Liver (tissue), 3 donors: ENCODE data around the gene GPX4.

Experiments
- ATF3 ChIP-seq: IDR thresholded peaks from 2 replicates; pipeline ENCODE4 v1.6.1; 2016; ENCODE audit warnings: antibody characterized with exemption
- CTCF ChIP-seq: fragments of 150-350 bp; IDR thresholded peaks from 2 replicates; pipeline ENCODE4 v1.5.1; 2017; ENCODE audit warnings: improper control_type of control experiment, low read depth, low read length; ENCODE audit not compliant: missing input control
- EGR1 ChIP-seq, 2 donors: IDR thresholded peaks; 2 replicates each; pipeline ENCODE4 v1.6.1; 2016 to 2018; ENCODE audit warnings: antibody characterized with exemption in 2 of 2, low read depth in 2 of 2
- FOXA1 ChIP-seq: IDR thresholded peaks from 2 replicates; pipeline ENCODE4 v1.6.1; 2016; ENCODE audit warnings: antibody characterized with exemption
- GABPA ChIP-seq, 2 donors: IDR thresholded peaks in 1 of 2; conservative IDR thresholded peaks in 1 of 2; 2 replicates each; pipeline ENCODE4 v1.6.1; 2016; ENCODE audit warnings: antibody characterized with exemption in 2 of 2, mild to moderate bottlenecking in 1 of 2, moderate library complexity in 1 of 2
- JUND ChIP-seq, 2 donors: IDR thresholded peaks; 2 replicates each; pipeline ENCODE4 v1.6.1; 2016; ENCODE audit warnings: antibody characterized with exemption in 2 of 2
- MAX ChIP-seq: IDR thresholded peaks from 2 replicates; pipeline ENCODE4 v1.6.1; 2016; ENCODE audit warnings: antibody characterized with exemption
- RAD21 ChIP-seq, 2 donors: IDR thresholded peaks; 2 replicates each; pipeline ENCODE4 v1.6.1; 2016; ENCODE audit warnings: antibody characterized with exemption in 2 of 2, mild to moderate bottlenecking in 2 of 2
- TAF1 ChIP-seq: conservative IDR thresholded peaks from 2 replicates; pipeline ENCODE4 v1.6.1; 2016; ENCODE audit warnings: antibody characterized with exemption, mild to moderate bottlenecking
- YY1 ChIP-seq: IDR thresholded peaks from 2 replicates; pipeline ENCODE4 v1.6.1; 2016; ENCODE audit warnings: antibody characterized with exemption, mild to moderate bottlenecking
- donor health status: healthy.
- donor health status: healthy.

- TF ChIP-seq TAF1 (no peak), CTCF (no peak), MAX (no peak), YY1 (no peak), RAD21 (IDR thresholded peaks at IDR 0.05) (no peak), JUND (IDR thresholded peaks at IDR 0.05) (no peak), ATF3 (no peak), FOXA1 (no peak), EGR1 (IDR thresholded peaks at IDR 0.05; ENCODE audit: low read depth in 2 of 2) (no peak), GABPA (IDR thresholded peaks at IDR 0.05 in 1 of 2, conservative IDR thresholded peaks at IDR 0.05 in 1 of 2) (no peak)
Measured at GRCh38 chr19:1151917-1152587, 48.3 kb downstream of the GPX4 start.
